NCI-H446 treated with DMSO at 0.1 percent for 48 hours (cell line): ENCODE data around the gene GPC6.
A peak's percentile ranks its signal among the peaks of the same experiment; 100 is the strongest.

Experiments used
- DNase-seq: peaks from one replicate; lab custom pipeline; 2025; lab: John Stamatoyannopoulos, UW

GPC6 gene

DNA sequence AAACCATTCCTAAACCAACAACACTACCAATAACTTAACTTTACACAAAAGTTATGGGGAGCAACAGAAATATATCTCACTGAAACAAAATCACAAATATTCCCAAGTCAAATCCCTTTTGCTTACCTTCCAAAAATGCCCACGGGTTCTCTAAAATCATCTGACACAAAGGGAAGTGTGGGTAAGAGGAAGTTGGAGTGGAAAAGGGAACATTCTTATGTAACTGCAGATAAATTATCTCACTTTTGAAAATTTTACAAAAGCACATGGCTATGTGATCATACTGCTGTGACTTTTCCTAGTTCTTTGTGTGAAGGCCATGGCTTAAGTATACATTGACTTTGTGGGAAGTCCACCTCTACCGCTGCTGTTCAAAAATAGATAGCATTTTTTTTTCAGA is 350.5 kb downstream of the GPC6 start:
- DNase-seq = no peak

DNA sequence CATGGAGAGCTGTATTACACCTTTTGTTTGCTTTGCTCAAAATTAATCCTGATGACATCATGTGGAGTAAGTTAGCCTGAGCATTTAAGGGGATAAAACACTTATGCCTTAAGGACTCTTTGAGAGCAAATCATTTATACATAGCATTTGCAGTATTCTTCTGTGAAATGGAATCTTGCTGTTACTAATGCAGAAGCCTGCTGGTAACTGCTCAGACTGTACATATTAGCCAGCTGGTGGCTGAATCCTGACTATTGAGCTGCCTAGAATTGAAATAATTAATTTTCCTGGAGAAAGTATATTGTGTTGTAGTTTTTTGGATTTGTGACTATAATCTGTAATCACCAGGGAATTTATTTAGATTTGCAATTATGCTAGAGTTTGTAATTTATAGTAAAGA is 363.2 kb downstream of the GPC6 start:
- DNase-seq = no peak

DNA sequence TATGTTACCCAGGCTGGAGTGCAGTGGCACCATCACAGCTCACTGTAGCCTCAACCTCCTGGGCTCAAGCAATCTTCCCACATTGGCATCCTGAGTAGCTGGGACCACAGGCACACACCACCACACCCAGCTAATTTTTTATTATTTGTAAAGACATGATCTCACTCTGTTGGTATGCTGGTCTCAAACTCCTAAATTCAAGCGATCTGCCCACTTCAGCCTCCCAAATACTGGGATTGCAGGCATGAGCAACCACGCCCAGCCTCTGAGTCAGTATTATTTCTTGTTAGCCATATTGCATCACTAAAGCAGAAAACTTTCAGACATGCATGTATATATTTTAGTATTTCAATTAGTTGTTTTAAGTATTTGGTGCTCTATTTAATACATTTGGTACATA is 376.4 kb downstream of the GPC6 start:
- no peak for DNase-seq

DNA sequence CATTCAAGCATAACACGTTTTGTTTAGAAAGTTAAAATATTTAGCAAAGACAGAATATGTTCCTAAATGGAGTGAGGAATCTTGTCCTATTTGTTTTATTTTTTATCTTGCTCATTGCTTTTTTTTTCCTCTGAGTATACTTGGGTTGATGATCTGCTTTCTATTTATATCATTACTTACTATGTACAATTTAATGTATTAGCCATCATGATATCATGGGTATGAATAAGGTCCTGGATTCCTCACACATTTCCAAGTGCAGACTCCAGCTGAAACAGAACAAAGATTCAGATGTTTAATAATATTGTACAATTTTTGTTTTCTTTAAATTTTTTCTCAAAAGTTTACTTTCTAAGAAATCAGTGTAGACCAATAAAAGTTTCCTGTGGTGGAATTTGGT is 388.2 kb downstream of the GPC6 start:
- DNase-seq = no peak

DNA sequence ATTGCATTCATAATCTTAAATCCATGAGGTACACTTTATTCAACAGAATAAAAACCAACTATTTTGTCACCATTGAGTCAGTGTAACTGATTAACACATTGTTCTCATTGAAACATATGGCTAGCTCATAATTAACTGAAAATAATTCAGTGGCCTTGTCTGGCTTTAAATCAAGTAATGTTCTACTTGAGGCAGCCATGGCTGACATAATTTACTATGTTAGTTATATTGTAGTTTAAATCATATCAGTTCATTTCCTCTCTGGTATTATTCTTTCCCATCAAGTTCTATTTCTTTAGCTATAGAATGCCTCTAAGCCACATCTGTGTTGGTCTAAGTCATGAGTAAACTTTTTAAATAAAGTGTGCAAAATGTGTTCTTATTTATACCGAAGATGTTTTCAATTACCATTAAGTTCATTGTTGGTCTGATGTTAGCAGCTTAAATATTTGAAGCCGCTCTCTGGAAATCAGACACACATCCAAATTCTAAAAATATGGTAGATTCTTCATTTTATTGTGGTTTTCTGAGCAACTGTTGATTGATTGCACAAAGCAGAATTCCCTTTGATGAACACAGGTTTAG is 393.7 kb downstream of the GPC6 start:
- DNase-seq = no peak

DNA sequence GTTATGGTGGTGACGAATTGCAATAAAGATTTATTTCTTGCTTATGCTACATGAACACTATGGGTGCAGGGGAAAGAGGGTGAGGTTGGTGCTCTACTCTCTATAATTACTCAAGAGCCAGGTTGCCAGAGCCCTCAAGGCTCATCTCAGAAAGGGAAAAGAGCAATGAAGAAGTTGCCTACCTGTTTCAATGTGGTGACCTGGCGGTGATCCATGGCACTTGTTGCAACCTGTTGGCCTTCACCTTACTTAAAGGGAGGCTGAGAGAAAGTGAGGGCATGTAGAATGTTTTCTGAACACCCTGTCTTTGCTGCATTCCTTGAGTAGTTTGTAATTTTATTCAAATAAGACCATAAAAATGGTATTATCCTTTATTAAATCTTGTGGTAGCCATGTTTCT is 394.4 kb downstream of the GPC6 start:
- DNase-seq = no peak

DNA sequence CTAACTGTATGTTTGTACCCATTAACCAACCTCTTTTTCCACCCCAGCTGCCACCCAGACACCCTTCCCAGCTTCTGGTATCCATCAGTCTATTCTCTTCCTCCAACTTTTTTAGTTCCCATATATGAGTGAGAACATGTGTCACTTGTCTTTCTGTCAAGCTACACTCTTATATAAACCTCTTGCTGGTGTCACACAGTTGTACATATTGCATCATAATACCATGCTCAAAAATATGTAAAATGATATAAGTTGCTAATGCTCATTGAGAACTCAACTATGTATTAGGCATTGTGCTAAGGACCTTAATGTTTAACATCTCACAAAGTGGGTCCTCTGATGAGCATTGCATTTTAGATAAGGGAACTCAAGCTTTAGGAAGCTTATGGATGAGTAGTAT is 395.4 kb downstream of the GPC6 start:
- no peak for DNase-seq

DNA sequence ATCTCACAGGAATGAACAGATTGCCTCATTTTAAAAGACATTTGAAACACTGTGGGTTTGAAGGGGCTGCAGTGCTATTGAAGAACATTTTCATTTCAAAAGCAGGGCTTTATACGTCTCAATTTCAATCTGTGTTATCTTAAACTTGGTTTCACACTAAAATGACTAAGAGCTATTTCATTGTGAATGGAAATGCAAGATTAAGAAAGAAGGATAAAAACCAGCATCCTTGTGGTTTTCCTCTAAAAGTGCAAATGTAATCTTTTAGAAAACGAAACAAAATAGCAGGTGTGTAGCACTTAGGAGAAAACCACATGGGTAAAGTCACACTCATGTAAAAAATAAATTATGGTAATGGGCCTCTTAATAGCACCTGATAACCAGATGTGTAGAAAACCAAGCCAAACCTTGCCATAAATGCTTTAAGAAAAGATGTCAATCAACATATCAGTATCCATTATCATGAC is 397.7 kb downstream of the GPC6 start:
- DNase-seq = no peak

DNA sequence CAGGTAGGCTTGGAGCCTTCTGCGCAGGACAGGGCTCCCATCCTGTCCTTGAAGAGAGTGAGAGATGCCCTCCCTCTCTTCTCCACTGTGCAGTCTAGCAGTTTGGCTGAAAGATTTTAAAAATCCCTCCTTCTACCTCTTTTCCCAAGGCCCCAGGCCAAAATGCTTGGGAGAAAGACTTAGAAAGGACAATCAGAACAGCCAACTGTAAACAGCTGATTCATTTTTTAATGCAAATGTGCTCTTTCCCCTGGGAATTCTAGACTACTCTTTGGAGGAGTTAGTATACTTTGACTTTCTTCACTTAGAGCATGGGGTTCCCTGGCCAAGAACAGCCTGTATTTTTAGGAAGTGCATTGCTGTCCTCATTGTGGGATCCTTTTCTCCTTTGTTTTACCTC is 398.9 kb downstream of the GPC6 start:
- DNase-seq = no peak

DNA sequence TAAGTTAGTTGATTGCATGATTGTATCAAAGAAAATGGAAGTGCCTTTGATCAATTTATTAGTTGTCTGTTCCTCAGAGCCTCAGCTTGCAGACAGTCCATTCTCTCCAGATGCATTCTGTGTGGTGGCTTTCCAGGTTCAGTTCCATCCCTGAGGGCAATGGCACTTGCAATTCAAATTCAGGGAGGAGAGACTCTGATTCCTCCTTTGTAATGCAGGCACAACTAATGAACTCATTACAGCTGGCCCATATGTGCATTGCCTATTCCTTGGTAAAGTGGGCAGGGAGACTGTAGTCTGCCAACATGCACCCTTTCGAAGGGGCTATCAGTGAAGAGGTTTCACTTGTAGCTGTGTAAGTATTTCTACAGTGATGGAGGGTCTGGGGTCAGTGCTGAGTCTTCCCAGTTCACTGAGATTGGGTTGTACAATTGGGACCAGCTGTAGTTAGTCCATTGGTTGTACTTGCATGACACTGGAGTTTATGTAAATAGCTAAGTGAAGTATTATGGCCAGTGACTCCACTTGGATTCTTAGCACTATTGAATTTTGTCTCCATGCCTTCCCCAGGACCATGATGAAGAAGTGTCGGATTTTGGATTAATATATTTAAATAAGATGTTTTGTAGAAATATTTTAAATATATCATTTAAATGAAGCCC is 401.7 kb downstream of the GPC6 start:
- DNase-seq = no peak

DNA sequence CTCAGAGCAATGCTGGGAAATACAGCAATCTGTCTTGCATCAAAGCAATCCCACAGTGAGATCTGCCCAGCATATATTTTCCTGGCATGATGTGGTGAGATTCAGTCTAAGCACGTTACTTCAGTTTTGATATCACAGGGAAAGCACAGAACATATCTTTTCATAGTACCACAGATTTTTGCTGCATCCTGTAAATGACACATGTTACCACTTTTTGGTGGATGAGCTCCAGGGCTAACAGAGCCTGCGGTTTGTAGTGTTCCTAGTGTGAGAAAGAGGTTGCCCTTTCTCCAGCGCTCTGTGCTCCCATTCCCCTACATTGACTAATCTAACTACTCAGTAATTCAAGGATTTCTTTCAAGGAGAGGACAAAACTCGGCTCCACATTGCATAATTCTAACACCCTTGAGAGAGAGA is 409.0 kb downstream of the GPC6 start:
- no peak for DNase-seq

DNA sequence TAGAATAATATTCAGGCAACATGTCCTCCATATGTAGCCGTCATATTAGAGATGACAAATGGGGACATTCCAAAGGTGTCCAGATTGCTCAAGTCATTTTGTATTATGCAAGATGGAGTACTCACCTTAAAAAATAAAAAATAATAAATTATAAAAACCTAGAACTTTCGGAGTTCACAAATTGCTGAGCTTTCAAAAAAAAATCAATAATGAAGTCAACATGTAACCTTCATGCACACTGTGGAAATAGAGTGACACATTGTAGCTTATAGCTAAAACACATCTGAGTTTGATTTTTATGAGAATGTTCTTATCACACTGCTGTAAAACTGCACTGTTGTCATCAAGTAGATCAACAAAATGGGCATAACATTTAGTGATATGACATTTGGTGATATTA is 411.2 kb downstream of the GPC6 start:
- no peak for DNase-seq

DNA sequence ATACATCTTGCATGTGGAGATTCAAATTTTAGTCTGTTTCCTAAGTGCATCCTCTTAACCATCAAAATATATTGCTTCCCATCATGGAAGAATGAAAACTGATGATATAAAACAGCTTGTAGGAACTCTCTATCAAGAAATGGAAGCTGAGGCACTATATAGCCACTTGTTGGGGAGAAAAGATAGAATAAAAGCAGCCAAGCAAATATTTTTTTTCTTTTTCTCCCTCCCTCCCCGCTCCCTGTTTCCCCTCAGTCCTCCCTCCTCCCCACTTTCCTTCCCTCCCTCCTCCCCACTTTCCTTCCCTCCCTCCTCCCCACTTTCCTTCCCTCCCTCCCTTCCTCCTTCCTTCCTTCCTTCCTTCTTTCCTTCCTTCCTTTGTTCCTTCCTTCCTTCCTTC is 413.8 kb downstream of the GPC6 start:
- DNase-seq = no peak

DNA sequence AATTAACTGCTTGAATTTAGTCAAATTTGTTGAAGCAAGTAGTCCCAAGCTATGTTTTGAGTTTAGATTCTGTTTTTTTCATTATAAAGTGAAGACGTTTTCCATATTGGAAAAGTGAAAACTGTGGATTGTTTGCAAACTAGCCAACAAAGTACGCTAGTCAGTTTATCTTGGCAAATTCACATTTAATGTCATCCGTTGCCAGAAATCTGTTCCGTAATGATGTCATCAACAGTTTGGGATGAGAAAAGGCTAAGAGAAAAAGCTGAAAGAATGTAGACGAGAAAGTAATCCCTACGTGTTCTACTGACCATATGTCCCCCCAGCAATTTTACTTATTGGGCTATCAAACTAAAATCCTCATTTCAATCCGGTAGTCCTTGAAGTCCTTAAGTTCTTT is 419.6 kb downstream of the GPC6 start:
- DNase-seq = no peak

DNA sequence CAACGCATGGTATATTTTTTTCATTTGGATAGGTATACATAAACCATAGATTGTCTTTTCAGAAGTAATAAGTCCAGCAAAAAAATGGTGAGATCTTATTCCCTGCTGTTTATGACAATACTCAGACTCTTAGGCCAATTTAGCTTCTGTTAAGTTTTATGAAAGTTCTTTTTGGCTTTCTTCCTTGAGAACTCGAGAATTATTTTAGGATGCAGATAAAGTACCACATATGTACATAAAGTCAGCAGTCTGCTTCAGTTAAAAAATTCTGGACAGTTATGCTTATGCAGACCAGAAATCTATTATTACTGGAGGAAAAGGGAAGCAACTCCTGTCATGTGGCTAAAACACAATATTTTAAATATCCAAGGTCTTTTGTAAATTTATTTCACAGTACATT is 422.9 kb downstream of the GPC6 start:
- no peak for DNase-seq

DNA sequence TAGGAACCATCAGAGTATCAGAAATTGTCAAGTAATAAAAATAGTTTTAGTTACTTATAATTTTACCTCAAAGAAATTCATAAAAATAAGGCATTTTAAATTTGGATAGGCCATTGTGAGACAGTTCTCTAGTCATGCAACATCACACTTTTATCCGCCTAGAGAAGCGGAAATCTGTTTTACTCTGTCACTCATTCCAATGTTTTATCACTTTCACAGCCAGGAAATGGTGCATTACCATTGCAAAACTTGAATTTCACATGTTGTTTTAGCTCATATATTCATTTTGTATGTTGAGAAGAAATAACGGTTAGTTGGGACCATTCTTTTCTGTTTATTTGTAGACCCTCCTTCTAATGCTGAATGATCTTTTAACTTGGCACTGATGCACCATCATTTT is 427.2 kb downstream of the GPC6 start:
- no peak for DNase-seq

DNA sequence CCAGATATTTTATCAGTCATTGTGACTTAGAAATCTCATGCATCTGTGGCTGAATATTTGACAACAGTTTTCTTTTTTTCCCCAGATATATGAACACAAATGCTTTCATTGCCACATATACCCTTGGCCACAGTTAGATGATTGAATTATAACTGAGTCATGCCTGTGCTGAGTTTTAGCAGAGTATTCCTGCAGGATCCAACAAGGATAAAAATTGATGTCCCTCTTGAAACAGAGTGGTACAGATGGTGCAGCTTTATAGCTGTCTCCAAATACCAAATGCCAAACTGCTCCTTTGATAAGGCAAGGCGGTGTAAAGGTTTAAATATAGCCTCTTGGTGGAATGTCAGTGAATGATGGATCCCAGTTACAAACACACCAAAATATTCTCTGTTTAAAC is 428.5 kb downstream of the GPC6 start:
- peak; percentile 3 for DNase-seq

DNA sequence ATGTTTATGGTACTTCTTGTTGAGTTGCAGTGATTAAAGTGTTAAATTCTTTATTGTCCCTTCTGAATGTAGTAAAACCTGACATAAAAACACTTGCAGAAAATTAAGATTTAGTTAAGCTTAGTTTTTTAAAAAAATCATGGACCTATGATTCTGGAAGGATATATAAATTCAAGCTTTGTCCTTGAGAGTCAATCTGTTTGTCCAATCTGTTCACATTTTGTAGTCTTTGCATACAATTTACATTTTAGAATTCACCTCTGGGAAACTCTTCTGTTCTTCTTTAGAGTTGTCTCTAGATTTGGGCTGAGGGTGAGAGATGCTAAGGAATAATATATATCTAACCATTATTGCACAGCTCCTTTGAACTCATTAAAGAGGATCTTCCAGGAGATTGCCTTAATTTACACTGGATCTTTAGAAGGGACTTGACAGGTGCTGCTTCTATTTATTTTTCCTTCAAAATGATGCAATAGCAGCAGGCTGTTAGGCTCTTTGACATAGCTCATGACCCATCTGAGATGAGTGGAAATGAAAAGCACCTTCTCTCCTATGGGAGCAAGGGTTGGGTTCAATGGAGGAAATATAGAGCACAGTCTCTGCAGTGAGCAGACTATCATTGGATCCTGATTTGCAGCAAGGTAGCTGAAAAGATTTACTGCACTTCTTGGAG is 433.9 kb downstream of the GPC6 start:
- DNase-seq = no peak

DNA sequence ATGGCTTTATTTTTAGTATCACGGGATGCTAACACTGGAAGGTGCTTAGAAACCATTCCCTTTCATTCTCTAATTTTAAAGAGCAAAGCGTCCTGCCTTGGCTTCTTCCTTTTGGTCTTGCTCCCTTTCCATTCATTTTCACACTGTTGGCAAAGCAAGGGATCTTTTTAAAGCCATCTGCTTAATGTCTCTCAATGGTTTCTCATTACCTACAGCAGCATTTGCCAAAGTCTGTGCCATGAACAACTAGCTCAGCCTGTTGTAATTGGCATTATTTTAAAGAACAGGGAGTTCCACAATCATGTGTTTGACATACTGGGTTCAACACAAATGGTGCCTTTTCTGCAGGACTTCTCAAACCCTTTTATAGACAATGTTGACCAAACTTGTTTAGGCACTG is 444.3 kb downstream of the GPC6 start:
- DNase-seq = peak; percentile 62

DNA sequence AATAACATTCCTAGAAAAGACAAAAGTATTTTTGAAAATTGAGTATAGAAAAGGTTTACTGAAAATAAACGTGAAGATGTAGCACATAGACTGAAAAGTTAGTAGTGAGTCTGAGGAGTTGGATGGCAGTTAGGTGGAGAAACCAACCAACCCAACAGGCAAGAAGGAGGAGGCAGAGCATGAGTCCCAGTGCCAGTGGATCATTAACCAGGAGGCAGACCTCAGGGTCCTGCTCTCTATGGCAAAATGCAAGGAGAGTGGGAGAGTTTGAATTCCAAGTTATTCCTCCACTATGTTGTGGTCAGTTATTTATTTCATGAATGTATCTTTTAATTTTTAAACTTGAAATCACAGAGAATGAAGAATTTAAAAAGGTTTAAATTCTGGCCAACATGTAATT is 446.4 kb downstream of the GPC6 start:
- DNase-seq = no peak

DNA sequence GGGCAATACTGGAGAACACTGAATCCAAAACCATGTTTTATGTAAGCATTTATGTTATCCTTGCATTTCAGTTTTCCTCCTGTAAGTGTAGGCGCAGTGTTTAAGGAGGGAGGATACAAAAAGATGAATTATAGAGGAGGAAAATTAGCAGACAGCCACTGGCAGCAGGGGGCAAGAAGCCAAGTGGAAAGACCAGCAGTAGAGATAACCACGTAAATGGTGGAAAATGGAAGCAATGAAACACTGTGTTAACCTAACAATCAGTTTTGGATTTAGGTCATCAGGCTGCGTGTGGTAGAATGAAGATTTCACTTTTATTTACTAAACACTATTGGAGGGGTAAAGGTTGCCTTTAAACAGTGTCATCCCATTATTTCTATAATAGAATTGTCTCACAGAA is 447.3 kb downstream of the GPC6 start:
- no peak for DNase-seq

DNA sequence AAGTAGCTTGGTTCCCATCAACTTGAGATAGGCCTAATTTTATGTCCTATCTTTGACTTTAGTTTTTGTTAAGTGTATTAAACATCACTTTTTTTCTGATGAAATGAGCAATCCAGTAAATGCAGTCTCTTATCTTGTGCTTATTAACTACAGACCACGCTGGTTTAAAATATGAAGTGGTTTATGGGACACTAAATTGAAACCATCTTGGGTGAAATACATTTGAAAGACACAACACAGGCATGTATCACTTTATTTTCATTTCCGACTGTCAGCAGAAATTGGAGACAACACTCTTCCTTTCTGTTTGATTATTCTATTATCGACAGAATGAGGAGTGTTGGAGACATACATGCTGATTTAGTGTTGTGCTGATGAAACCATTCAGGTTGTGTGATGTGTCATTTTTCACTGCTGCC is 447.7 kb downstream of the GPC6 start:
- DNase-seq = no peak

DNA sequence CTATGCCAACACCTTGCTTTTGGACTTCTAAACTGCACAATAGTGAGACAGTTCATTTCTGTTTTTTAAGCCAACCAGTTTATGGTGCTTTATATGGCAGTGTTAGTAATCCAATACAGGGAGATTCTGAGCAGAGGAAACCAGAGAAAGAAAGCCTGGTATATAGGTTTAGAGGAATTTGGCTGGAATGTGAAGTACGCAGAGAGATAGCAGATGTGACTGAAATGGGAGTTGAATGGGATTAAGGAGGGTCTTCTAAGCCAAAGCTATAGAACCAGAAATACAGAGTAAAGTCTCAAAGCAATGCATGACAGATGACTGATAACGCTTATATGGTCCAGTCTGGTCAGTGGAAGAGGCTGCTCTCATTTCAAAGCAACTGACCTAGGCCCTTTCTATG is 453.7 kb downstream of the GPC6 start:
- DNase-seq = no peak

DNA sequence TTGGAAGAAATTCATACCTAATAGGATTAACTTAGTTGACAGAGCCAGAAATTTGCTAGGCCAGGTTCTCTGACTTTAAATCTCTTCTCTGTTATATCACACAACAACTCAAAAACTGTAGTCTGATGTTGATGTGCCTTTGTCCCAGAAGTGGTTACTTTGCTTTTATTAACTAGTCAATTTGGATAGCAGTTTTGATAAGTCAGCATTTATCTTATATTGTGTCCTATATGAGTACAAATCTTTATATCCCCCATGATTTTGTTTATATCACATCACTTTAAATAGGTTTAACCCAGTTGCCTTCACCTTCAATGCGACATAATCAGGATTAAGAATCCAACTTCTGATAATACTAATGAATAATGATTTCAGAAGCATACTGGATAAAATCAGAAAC is 459.3 kb downstream of the GPC6 start:
- DNase-seq = no peak
